ENCODE data around the gene KCNIP1.

The KCNIP1 gene

GRCh38 chr5:170503990-170504596 is at the start of gene KCNIP1:
Gene KCNIP1 (plus strand): TSS chr5:170504020.
- DNase-seq (ENCODE audit: low read depth in 2 of 2, low spot score in 1 of 2): no peak

DNA sequence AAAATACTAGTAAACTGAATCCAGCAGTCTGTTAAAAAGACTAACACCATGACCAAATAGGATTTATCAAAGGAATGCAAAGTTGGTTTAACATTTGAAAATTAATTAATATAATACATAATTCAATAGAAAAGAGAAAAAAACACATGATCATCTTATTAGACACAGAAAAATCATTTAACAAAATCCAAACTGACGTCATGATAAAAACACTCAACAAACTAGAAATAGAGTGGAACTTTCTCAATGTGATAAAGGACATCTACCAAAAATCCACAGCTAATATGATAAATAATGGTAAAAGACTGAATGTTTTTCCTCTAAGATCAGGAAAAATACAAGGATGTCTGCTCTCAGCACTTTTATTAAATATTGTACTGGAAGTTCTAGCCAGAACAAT is 40.4 kb upstream of the KCNIP1 start:
- no peak for DNase-seq (ENCODE audit: low read depth in 2 of 2, low spot score in 1 of 2)

DNA sequence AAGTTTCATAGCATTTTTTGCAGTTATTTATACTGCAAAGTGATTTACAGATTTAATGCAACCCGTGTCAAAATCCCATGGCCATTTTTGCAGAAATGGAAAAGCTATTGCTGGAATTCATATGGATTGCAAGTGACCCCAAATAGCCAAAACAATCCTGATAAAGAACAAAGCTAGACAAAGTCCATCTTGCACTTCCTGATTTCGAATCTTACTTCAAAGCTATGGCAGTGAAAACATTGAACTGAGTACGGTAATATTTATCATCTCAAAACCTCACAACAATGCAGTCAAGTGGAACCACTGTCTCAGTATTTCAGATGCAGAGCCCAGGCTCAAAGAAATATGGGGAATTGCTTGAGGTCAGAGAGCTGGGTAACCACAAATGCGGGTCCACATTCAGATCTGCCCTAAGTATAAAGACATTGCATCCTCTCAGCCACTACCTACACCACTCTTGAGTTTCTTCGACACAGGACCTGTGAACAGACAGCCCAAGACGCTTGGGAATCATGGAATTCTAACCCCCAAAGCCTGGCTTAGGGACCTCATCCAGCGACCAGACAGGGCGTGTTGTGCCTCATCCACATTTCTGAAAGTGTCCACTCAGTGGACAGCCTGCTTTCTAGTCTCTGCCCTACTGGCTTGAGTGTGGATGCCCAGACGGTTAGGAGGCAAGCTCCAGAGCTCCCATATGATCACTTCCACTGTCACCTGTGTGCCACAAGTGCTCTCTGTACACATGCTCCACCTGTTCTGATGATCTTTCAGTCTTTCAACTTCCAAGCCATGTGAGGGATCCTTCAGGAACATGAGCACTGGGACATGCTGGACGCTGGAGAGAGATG is 39.3 kb upstream of the KCNIP1 start:
- DNase-seq (ENCODE audit: low read depth in 2 of 2, low spot score in 1 of 2): no peak

DNA sequence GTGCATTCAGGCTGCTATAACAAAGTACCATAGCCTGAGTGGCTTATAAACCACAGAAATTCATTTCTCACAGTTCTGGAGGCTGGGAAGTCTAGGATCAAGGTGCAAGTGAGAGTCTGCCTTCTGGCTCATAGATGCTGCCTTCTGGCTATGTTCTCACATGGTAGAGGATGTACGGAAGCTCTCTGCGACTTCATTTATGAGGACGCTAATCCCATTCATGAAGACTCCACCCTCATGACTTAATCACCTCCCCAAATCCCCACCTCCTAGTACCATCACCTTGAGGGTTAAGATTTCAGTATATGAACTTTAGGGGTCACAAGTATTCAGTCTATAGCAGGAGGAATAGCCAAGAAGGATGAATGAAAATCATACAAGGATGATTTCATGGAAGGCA is 37.3 kb upstream of the KCNIP1 start:
- no peak for DNase-seq (ENCODE audit: low read depth in 2 of 2, low spot score in 1 of 2)

DNA sequence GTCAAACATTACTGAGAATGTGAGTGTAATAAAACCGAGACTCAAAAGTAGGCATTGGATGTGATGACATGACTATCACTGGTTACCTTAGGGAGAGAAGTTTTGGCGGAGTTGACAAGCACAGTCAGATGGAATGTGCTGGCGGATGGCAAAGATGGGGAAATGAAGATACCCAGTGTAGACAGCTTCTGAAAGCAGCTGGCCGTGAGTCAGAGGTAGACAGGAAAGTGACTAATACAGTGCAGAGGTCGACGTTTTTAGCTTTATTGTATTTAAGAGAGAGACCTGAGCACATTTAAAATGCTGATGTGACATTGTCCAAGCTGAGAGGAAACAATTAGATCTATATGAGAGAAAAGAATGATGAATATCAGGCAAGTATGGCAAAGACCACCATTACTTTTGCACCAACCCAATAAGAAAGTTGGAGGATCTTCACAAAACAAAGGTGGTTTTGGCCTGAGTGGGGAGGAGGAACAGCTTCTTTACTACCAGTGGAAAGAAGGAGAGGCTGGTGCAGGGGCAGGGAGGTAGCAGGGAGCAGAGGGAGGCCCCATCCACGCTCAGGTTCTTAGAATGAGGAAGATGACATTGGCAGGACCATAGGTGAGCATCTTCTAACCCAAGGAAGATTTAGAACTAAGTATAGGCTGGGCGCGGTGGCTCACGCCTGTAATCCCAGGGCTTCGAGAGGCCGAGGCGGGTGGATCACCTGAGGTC is 36.7 kb upstream of the KCNIP1 start:
- DNase-seq (ENCODE audit: low read depth in 2 of 2, low spot score in 1 of 2): no peak

DNA sequence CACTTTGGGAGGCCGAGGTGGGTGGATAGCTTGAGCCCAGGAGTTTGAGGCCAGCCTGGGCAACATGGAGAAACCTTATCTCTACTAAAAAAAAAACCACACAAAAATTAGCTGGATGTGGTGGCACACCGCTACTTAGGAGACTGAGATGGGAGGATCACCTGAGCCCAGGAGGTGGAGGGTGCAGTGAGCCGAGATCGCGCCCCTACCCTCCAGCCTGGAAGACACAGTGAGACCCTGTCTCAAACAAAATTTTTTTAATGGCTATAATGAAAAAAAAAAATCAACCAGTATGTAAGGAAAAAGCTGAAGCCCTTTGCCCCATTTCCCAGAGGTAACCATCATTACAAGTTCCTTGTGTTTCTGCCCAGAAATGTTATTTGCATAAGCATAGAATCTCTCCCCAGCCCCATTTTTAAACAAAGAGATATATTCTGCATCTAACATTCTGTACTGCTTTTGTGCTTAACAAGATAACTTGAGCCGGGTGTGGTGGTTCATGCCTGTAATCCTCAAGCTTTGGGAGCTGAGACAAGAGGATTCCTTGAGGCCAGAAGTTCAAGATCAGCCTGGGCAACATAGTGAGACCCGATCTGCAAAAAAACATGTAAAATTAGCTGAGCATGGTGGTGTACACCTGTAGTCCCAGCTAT is 35.1 kb upstream of the KCNIP1 start:
- DNase-seq (ENCODE audit: low read depth in 2 of 2, low spot score in 1 of 2): no peak

GRCh38 chr5:170469414-170469813 is 34.4 kb upstream of the KCNIP1 start:
- DNase-seq (ENCODE audit: low read depth in 2 of 2, low spot score in 1 of 2): no peak

GRCh38 chr5:170470275-170470674 is 33.5 kb upstream of the KCNIP1 start:
- no peak for DNase-seq (ENCODE audit: low read depth in 2 of 2, low spot score in 1 of 2)

DNA sequence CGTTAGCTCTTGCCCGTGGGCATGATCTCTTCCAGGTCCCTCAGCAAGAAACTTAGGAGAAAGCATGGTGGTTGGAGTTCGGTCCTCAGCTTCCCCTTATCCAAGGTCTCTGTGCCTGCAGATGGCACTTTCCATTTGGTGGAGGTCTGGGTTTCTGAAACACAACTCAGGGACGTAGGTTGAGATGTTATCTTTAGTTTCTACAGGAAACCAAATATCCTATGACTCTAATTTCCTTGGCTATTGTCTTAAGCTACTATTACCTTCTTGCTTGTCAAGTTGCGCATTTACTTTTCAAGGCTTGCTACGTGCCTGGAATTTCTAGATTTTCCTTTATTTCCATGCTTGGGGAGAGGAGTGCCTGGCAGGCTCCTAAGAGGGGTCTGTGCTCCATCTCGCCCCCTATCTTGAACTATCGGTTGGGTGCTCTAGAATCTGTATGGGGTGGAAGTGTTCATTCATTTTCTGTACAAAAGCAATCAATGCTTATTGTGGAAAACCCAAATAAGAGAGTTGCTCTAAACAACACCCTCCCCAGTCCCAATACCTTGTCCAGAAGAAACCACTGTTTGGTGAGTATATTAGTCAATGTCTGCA is 32.9 kb upstream of the KCNIP1 start:
- no peak for DNase-seq (ENCODE audit: low read depth in 2 of 2, low spot score in 1 of 2)

- no peak for DNase-seq (ENCODE audit: low read depth in 2 of 2, low spot score in 1 of 2)
Observed at GRCh38 chr5:170471551-170472178, 32.2 kb upstream of the KCNIP1 start.

DNA sequence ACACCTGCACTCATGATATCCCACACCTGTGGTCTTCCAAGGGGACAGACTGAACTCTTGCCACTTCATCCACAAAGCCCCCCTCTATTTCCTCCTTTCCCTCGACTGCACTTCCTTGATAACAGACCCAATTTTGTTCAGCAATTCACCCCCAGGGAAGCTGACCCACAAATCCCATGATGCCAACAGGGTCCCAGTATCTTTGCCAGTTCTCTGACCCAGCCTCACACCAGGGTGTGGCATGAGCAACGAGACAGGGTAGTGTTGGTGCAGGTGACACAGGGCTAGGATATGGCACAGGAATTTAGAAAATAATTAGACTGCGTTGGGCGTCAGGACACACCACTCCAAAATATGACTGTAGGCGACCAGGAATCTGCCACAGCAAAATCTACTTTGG is 30.2 kb upstream of the KCNIP1 start:
- no peak for DNase-seq (ENCODE audit: low read depth in 2 of 2, low spot score in 1 of 2)

- DNase-seq (ENCODE audit: low read depth in 2 of 2, low spot score in 1 of 2): no peak
Observed at GRCh38 chr5:170474489-170475274, 29.1 kb upstream of the KCNIP1 start.

DNA sequence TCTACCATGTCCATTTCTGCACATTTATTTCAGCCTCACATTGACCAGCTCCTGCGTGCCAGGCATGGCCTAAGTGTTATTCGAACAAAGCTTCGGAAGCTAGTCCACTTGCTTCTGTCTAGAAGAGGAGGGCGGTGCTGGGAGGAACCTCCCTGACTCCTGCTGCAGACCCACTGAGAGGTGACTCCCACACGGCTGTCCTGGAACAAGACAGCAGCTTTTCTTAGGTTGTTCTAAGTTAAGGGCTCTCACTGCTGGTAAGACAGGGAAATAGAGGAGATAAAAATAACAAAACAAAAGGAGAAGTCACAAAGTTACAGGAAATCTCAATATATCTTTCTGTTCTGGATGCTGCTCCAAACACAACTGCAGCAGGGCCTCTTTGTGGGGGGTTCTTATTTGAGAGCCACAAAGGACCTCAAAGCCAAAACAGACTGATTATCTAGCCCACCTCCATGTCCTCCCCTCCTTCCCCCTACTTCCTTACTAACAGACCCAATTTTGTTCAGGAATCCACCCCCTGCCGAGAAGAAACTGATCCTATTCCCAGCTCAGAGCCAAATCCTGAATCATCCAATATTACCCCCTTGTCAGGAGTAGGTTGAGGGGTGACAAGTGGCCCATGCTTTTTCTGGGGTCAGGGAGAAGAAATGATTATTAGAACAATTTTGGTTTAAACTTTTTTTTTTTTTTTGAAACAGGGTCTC is 28.4 kb upstream of the KCNIP1 start:
- DNase-seq (ENCODE audit: low read depth in 2 of 2, low spot score in 1 of 2): no peak

- no peak for DNase-seq (ENCODE audit: low read depth in 2 of 2, low spot score in 1 of 2)
Observed at GRCh38 chr5:170476704-170477103, 27.1 kb upstream of the KCNIP1 start.

DNA sequence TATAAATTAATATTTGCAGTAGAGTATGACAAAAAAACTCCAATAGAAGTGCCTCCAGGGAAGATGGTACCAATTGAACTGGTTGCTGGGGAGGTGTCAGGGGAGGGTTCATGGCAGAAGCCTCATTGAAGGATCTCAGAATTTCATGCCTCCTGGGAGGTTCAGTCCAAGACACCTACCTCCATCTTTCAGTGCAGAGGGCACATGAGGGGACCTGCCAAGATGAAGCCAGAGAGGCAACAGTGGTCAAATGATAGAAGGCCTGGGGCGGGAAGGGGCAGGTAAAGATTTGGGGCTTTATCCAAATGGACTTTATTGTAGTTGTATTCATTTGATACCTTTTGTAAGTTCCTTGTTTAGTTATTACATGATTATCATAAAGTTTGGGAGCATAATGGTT is 25.9 kb upstream of the KCNIP1 start:
- no peak for DNase-seq (ENCODE audit: low read depth in 2 of 2, low spot score in 1 of 2)

GRCh38 chr5:170478306-170478705 is 25.5 kb upstream of the KCNIP1 start:
- no peak for DNase-seq (ENCODE audit: low read depth in 2 of 2, low spot score in 1 of 2)

- DNase-seq (ENCODE audit: low read depth in 2 of 2, low spot score in 1 of 2): no peak
Observed at GRCh38 chr5:170479484-170479883, 24.3 kb upstream of the KCNIP1 start.

DNA sequence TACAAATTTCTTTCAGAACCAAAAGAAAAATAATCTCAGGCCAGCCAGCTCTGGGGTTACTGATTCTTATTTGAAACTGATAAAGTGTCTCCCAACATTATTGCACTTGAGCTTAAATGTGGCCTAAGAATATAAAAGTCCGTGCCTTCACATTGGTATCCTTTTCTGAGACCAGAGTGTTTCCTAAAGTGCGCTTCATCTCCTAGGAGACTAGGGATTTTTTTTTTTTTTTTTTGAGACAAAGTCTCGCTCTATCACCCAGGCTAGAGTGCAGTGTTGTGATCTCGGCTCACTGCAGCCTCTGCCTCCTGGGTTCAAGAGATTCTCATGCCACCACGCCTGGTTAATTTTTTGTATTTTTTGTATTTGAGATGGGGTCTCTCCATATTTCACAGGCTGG is 23.6 kb upstream of the KCNIP1 start:
- DNase-seq (ENCODE audit: low read depth in 2 of 2, low spot score in 1 of 2): no peak

DNA sequence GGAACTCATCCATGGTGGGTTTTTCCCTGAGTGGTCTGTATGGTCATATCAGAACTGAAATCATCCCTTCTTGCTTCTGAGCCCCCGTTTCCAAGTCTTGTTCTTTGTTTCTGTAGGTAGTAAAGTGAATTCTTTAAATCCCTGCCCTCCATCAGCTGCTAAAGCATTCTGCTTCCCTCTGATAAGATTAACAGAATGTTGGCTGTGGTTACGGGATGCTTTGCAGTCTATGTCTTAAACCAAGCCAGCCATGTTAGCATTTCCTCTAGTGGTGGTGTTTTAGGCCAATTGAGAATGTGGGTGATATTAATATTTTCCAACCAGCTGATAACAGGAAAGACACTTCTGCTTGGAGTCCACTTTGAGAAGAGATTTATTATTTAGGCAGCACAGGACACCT is 22.0 kb upstream of the KCNIP1 start:
- no peak for DNase-seq (ENCODE audit: low read depth in 2 of 2, low spot score in 1 of 2)

Measured in stimulated activated CD8-positive, alpha-beta memory T cell treated with anti-CD3 and anti-CD28 coated beads, Interleukin-4, amount 100 ng/mL, for 4 hours (primary cell).